ENCODE measurements around the gene EIF1AD.
"Not testable (repeated sequence)": the region's sequence is repeated elsewhere in the genome, so short reads cannot be mapped to it uniquely, and the experiment has no call there.

The EIF1AD gene

GRCh38 chr11:66020618-66021357 is 18.8 kb upstream of the EIF1AD start:
- no peak for DNase-seq

- DNase-seq: no peak
Measured at GRCh38 chr11:66020212-66020611, 18.3 kb upstream of the EIF1AD start.

GRCh38 chr11:66017321-66017720 is 15.4 kb upstream of the EIF1AD start:
- no peak for DNase-seq

GRCh38 chr11:66016793-66017177 is 14.8 kb upstream of the EIF1AD start:
- no peak for DNase-seq

- no peak for DNase-seq
Measured at GRCh38 chr11:66015936-66016792, 14.2 kb upstream of the EIF1AD start.

- DNase-seq: no peak
Measured at GRCh38 chr11:66015454-66015881, 13.5 kb upstream of the EIF1AD start.

- no peak for DNase-seq
Measured at GRCh38 chr11:66014804-66015453, 13.0 kb upstream of the EIF1AD start.

- DNase-seq: no peak
Measured at GRCh38 chr11:66013762-66014100, 11.8 kb upstream of the EIF1AD start.

- no peak for DNase-seq
Measured at GRCh38 chr11:66012946-66013761, 11.2 kb upstream of the EIF1AD start.

GRCh38 chr11:66012371-66012945 is 10.5 kb upstream of the EIF1AD start:
- no peak for DNase-seq

GRCh38 chr11:66011785-66012303 is 9.9 kb upstream of the EIF1AD start, which contains the start of gene CST6:
TSS of gene CST6 (plus strand) at chr11:66012008. CDS start at chr11:66012045, 37 bp downstream.
- no peak for DNase-seq

- no peak for DNase-seq
Measured at GRCh38 chr11:66011239-66011784, 9.4 kb upstream of the EIF1AD start.

- DNase-seq: not testable (repeated sequence)
Measured at GRCh38 chr11:66010036-66010435, 8.1 kb upstream of the EIF1AD start.

- no peak for DNase-seq
Measured at GRCh38 chr11:66008468-66009101, 6.6 kb upstream of the EIF1AD start.

- no peak for DNase-seq
Measured at GRCh38 chr11:66008095-66008467, 6.1 kb upstream of the EIF1AD start.

- no peak for DNase-seq
Measured at GRCh38 chr11:66007201-66007634, 5.3 kb upstream of the EIF1AD start.

- DNase-seq: no peak
Measured at GRCh38 chr11:66006891-66007176, 4.9 kb upstream of the EIF1AD start.

- no peak for DNase-seq
Measured at GRCh38 chr11:66006134-66006890, 4.4 kb upstream of the EIF1AD start.

GRCh38 chr11:66004186-66004585 is 2.2 kb upstream of the EIF1AD start:
- DNase-seq: no peak

- no peak for DNase-seq
Measured at GRCh38 chr11:66003291-66003690, 1.3 kb upstream of the EIF1AD start.

Data from NCI-H1436 treated with DMSO at 0.1 percent for 48 hours (cell line).